Breast epithelium (tissue), 4 donors: ENCODE data around the gene SOS2. TPM values are rescaled to one million over a fixed set of nuclear protein-coding genes. Genes with fewer than 3 reads are reported as not detected.

Experiments used
- DNase-seq, 2 donors: peaks; one replicate each; pipeline ENCODE4 v3.0.0-alpha.2; 2019; ENCODE audit warnings: low spot score in 2 of 2
- H3K27ac ChIP-seq, 2 donors: fragments of 200-600 bp; sonication (generic) in 1 of 2; one replicate each; pipeline ENCODE4 v1.5.1; 2016 to 2019; ENCODE audit warnings: mild to moderate bottlenecking in 1 of 2
- H3K27me3 ChIP-seq, 2 donors: fragments of 200-600 bp; sonication (generic) in 1 of 2; one replicate each; pipeline versions ENCODE4 v1.5.1 to v1.6.0; 2017 to 2019; ENCODE audit warnings: control low read depth in 1 of 2, mild to moderate bottlenecking in 1 of 2
- H3K36me3 ChIP-seq: fragments of 200-600 bp; one replicate; pipeline ENCODE4 v1.5.1; 2019
- H3K4me1 ChIP-seq, 2 donors: fragments of 200-600 bp; sonication (generic); one replicate each; pipeline ENCODE4 v1.5.1; 2016 to 2019; ENCODE audit warnings: control low read depth in 1 of 2
- H3K4me3 ChIP-seq, 3 donors: fragments of 200-600 bp; sonication (generic); 1 replicate in 2 of 3; 2 replicates in 1 of 3; pipeline ENCODE4 v1.5.1; 2016 to 2019; ENCODE audit warnings: mild to moderate bottlenecking in 3 of 3, moderate library complexity in 2 of 3
- H3K9me3 ChIP-seq, 2 donors: fragments of 200-600 bp; sonication (generic) in 1 of 2; one replicate each; pipeline ENCODE4 v1.5.1; 2016 to 2019; ENCODE audit warnings: control low read depth in 1 of 2
- POLR2A ChIP-seq: fragments of 450-650 bp; IDR thresholded peaks from one replicate; pipeline ENCODE4 v1.6.1; 2016; ENCODE audit warnings: antibody characterized with exemption, mild to moderate bottlenecking, moderate library complexity
- POLR2AphosphoS5 ChIP-seq, 3 donors: sonication (generic); formaldehyde crosslinking; IDR thresholded peaks; one replicate each; pipeline ENCODE4 v1.6.1; 2017; ENCODE audit warnings: antibody characterized with exemption in 3 of 3
- intact Hi-C: fragments of 100-400 bp; cut with DNase I; formaldehyde crosslinking; loops from one replicate; pipeline ENCODE4 v1.15.1; 2023; ENCODE audit warnings: low total_unique reads
- total RNA-seq, 3 donors: library from RNA; depleted of rRNA; stranded (reverse); fragments of >200 nt; gene quantifications; one replicate each; pipeline ENCODE4 v1.1.0, GENCODE V29; 2016
- TF ChIP-seq, protein P1 (sequence below), 3 donors: fragments of 450-650 bp; IDR thresholded peaks; one replicate each; pipeline ENCODE4 v1.5.1; 2016 to 2017; ENCODE audit warnings: antibody characterized with exemption in 3 of 3, mild to moderate bottlenecking in 3 of 3, moderate library complexity in 3 of 3

Gene SOS2
- total RNA-seq, 3 donors from 2014 or later = 35.7 to 54.3 (median 37.4) TPM

DNA sequence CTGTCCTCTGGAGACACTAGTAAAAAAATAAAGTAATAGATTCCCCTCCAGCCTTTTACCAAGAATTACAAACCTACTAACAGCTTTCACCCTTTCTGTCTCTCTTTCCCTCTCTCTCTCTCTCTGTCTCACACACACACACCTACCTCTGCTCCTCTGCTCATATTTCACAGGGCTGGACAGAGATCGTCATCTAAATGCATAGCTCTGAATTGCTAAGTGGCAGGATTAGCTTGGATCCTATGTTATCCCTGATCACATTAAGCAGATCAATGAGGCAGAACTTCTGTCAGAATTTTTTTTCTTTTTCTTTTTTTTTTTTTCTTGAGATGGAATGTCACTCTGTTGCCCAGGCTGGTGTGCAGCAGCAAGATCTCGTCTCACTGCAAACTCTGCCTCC is 137.9 kb downstream of the SOS2 start:
- Histone ChIP-seq H3K27ac (no peak overlapping the region), H3K36me3 (no peaks in the 10 kb centered on the region), H3K4me1 (no peaks in the 10 kb centered on the region), H3K4me3 (no peak overlapping the region), H3K27me3 (no peaks in the 10 kb centered on the region), H3K9me3 (no peaks in the 10 kb centered on the region)
- no peak for DNase-seq
- no peak for TF ChIP-seq POLR2A
- TF ChIP-seq POLR2AphosphoS5 (IDR thresholded peaks at IDR 0.05) = no peak
- TF ChIP-seq, protein P1, sequence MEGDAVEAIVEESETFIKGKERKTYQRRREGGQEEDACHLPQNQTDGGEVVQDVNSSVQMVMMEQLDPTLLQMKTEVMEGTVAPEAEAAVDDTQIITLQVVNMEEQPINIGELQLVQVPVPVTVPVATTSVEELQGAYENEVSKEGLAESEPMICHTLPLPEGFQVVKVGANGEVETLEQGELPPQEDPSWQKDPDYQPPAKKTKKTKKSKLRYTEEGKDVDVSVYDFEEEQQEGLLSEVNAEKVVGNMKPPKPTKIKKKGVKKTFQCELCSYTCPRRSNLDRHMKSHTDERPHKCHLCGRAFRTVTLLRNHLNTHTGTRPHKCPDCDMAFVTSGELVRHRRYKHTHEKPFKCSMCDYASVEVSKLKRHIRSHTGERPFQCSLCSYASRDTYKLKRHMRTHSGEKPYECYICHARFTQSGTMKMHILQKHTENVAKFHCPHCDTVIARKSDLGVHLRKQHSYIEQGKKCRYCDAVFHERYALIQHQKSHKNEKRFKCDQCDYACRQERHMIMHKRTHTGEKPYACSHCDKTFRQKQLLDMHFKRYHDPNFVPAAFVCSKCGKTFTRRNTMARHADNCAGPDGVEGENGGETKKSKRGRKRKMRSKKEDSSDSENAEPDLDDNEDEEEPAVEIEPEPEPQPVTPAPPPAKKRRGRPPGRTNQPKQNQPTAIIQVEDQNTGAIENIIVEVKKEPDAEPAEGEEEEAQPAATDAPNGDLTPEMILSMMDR (IDR thresholded peaks at IDR 0.05) = no peak
- intact Hi-C loops = no loop called here

DNA sequence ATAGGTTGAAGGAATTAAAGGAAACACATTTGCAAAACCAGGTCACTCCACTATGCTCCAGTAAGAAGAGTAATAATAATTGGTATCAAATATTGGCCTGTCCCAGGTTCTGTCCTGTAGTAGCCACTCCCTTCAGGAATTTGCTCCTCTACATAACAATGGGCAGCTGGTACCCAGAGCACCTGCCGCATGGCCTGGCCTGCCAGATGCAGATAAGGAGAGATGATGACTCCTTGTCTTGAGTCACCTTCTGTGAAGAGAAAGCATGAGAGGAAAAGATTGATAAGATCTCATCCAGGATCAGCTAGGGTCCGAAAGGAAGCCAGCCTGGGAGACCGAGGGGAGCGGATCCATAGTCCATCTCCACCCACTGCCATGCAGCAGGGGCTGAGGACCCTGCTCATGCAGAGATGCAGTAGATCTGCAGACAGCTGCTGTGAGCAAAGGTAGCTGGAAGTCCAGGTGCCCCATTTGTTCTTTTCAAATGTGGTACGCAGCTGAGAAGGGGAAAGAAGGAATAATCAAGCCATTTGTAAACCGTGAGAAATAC is 139.3 kb downstream of the SOS2 start:
- Histone ChIP-seq H3K27me3 (no peaks in the 10 kb centered on the region), H3K36me3 (no peaks in the 10 kb centered on the region), H3K4me1 (no peaks in the 10 kb centered on the region), H3K4me3 (no peak overlapping the region), H3K9me3 (no peaks in the 10 kb centered on the region), H3K27ac (no peak overlapping the region)
- no peak for TF ChIP-seq POLR2AphosphoS5 (IDR thresholded peaks at IDR 0.05)
- TF ChIP-seq, protein P1 (IDR thresholded peaks at IDR 0.05) = no peak
- no peak for TF ChIP-seq POLR2A
- intact Hi-C loops = no loop called here
- no peak for DNase-seq

DNA sequence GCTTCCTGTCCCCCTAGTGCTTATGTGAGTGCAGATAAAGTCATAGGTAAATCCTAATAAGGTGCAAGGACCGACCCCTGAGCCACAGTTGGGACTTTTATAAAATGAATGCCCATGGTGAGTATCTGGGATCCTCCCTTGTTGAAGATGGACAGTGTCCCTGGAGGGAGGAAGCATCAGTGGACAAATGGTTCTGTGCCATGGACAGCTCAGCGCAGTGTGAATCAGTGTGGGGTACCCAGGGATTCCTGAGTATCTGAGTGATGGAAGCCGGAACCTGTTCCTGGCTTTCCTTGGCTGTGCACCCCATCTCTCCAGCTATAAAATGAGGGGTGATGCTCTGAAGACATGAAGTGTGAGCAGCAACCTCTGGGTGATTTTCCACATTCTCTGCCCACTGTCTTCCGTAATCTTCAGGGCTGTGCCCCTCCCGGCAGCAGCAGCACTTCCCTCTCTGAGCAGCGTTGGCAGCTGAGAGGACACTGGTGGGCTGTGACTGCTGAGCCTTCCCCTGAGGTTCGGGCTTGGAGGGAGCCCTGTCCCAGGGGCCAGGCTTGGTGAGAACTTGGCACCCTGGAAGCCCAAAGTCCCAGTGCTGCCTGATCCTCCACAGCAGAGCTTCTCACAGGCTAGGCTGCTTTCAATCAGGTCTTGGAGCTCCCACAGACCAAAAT is 140.0 kb downstream of the SOS2 start:
- no peak for TF ChIP-seq POLR2AphosphoS5 (IDR thresholded peaks at IDR 0.05)
- TF ChIP-seq POLR2A = no peak
- TF ChIP-seq, protein P1 (IDR thresholded peaks at IDR 0.05) = no peak
- no peaks in the 10 kb centered on the region for H3K36me3 ChIP-seq
- no peak overlapping the region for H3K27ac ChIP-seq
- no peaks in the 10 kb centered on the region for H3K27me3 ChIP-seq
- no peaks in the 10 kb centered on the region for H3K9me3 ChIP-seq
- H3K4me3 ChIP-seq = no peak overlapping the region
- DNase-seq = no peak
- H3K4me1 ChIP-seq = no peaks in the 10 kb centered on the region
- intact Hi-C loops = no loop called here

DNA sequence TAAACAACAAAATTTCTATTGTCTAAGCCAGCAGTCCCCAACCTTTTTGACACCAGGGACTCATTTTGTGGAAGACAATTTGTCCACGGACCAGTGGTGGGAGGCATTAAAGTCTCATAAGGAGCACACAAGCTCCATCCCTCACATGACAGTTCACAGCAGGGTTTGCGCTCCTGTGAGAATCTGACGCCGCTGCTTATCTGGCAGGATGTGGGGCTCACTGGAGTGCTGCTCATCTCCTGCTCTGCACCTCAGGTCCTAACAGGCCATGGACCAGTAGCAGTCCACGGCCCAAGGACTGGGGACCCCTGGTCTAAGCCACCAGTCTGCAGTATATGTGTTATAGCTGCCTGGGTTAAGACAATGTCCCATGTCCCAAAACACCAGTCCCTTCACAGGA is 142.2 kb downstream of the SOS2 start:
- no peak for TF ChIP-seq POLR2A
- TF ChIP-seq, protein P1 (IDR thresholded peaks at IDR 0.05) = no peak
- TF ChIP-seq POLR2AphosphoS5 (IDR thresholded peaks at IDR 0.05) = no peak
- H3K27me3 ChIP-seq = no peaks in the 10 kb centered on the region
- H3K27ac ChIP-seq = no peak overlapping the region
- H3K36me3 ChIP-seq = no peaks in the 10 kb centered on the region
- DNase-seq = no peak
- no peaks in the 10 kb centered on the region for H3K4me1 ChIP-seq
- intact Hi-C loops = no loop called here
- no peak overlapping the region for H3K4me3 ChIP-seq
- no peaks in the 10 kb centered on the region for H3K9me3 ChIP-seq

- no peaks in the 10 kb centered on the region for H3K27me3 ChIP-seq
- no peak for DNase-seq
- intact Hi-C loops = no loop called here
- H3K36me3 ChIP-seq = no peaks in the 10 kb centered on the region
- H3K4me1 ChIP-seq = peaks cover 0 to 1% of the 10 kb centered on the region in 2 donors
- H3K9me3 ChIP-seq = no peaks in the 10 kb centered on the region
- H3K27ac ChIP-seq = no peak overlapping the region
- H3K4me3 ChIP-seq = no peak overlapping the region
- TF ChIP-seq, protein P1 (IDR thresholded peaks at IDR 0.05) = no peak
- TF ChIP-seq POLR2A = no peak
These were observed 142.6 kb downstream of the SOS2 start for GRCh38 chr14:50088731-50089130.
